CD14-positive monocyte (primary cell): Measurements from ENCODE around the gene THSD7B. TPM values are rescaled to one million over a fixed set of nuclear protein-coding genes. Genes with fewer than 3 reads are reported as not detected.

Experiments
- DNase-seq, 3 donors: peaks; one replicate each; pipeline ENCODE4 v3.0.0-alpha.2; 2011 to 2022
- H2AFZ ChIP-seq: 2 replicates; pipeline ENCODE4 v1.6.0; 2012; ENCODE audit warnings: mild to moderate bottlenecking, low read depth, low read length, inconsistent platforms; ENCODE audit not compliant: insufficient read depth, poor library complexity, severe bottlenecking
- H3K27ac ChIP-seq, 2 donors: 1 replicate in 1 of 2; 2 replicates in 1 of 2; pipeline ENCODE4 v1.5.1; 2012 to 2013; ENCODE audit warnings: low read length in 2 of 2, control low read depth in 1 of 2, inconsistent platforms in 1 of 2, low read depth in 1 of 2, mild to moderate bottlenecking in 1 of 2
- H3K27me3 ChIP-seq, 2 donors: one replicate each; pipeline versions ENCODE4 v1.6.0 to v1.6.1; 2011 to 2013; ENCODE audit warnings: low read length in 2 of 2; ENCODE audit not compliant: control insufficient read depth in 2 of 2, insufficient read depth in 2 of 2
- H3K36me3 ChIP-seq, 2 donors: replicated peaks in 1 of 2; 1 replicate in 1 of 2; 2 replicates in 1 of 2; pipeline versions ENCODE4 v1.5.1 to v1.6.1; 2012 to 2013; ENCODE audit warnings: low read length in 2 of 2, control low read depth in 1 of 2, inconsistent platforms in 1 of 2, mild to moderate bottlenecking in 1 of 2; ENCODE audit not compliant: insufficient read depth in 2 of 2, control insufficient read depth in 1 of 2
- H3K4me1 ChIP-seq, 2 donors: 1 replicate in 1 of 2; 2 replicates in 1 of 2; pipeline versions ENCODE4 v1.5.1 to v1.6.1; 2012 to 2013; ENCODE audit warnings: low read length in 2 of 2, control low read depth in 1 of 2, inconsistent platforms in 1 of 2, mild to moderate bottlenecking in 1 of 2, moderate library complexity in 1 of 2; ENCODE audit not compliant: insufficient read depth in 2 of 2, control insufficient read depth in 1 of 2
- H3K4me2 ChIP-seq: replicated peaks from 2 replicates; pipeline ENCODE3; 2012; ENCODE audit warnings: low read length, moderate library complexity, mild to moderate bottlenecking; ENCODE audit not compliant: poor library complexity, severe bottlenecking; ENCODE audit errors: extremely low read depth
- H3K4me3 ChIP-seq, 3 experiments: fragments of 200-600 bp in 1 of 3; sonication (generic) in 1 of 3; replicated peaks in 1 of 3; 1 replicate in 2 of 3; 2 replicates in 1 of 3; pipeline ENCODE4 v1.5.1; 2011 to 2013; ENCODE audit warnings: low read length in 3 of 3, mild to moderate bottlenecking in 3 of 3, control low read depth in 2 of 3, low read depth in 2 of 3, inconsistent platforms in 1 of 3, moderate library complexity in 1 of 3
- H3K79me2 ChIP-seq: 2 replicates; pipeline ENCODE4 v1.6.0; 2012; ENCODE audit warnings: mild to moderate bottlenecking, control low read depth, inconsistent platforms, low read length, moderate library complexity; ENCODE audit not compliant: insufficient read depth
- H3K9ac ChIP-seq: 2 replicates; pipeline ENCODE4 v1.6.0; 2017; ENCODE audit warnings: low read length, mild to moderate bottlenecking; ENCODE audit not compliant: insufficient read depth, poor library complexity, severe bottlenecking
- H3K9me3 ChIP-seq, 2 donors: replicated peaks in 1 of 2; 1 replicate in 1 of 2; 2 replicates in 1 of 2; pipeline versions ENCODE4 v1.5.1 to v1.6.1; 2012 to 2013; ENCODE audit warnings: low read length in 2 of 2, control low read depth in 1 of 2; ENCODE audit not compliant: control insufficient read depth in 1 of 2, insufficient read depth in 1 of 2
- H4K20me1 ChIP-seq: 2 replicates; pipeline ENCODE4 v1.6.0; 2012; ENCODE audit warnings: mild to moderate bottlenecking, low read length, control low read depth, moderate library complexity; ENCODE audit not compliant: insufficient read depth
- H3K27ac Mint-ChIP-seq, 7 donors: one replicate each; pipeline ENCODE4 v1.8.0; 2020; ENCODE audit warnings: mild to moderate bottlenecking in 7 of 7, mixed read lengths in 7 of 7, moderate library complexity in 6 of 7, inconsistent platforms in 2 of 7
- H3K27me3 Mint-ChIP-seq, 3 donors: one replicate each; pipeline ENCODE4 v1.8.0; 2021 to 2022; ENCODE audit warnings: low read depth in 3 of 3, mild to moderate bottlenecking in 3 of 3, mixed read lengths in 3 of 3, moderate library complexity in 3 of 3, inconsistent platforms in 1 of 3
- H3K36me3 Mint-ChIP-seq, 2 donors: one replicate each; pipeline ENCODE4 v1.8.0; 2020; ENCODE audit warnings: mixed read lengths in 2 of 2, inconsistent platforms in 1 of 2, mild to moderate bottlenecking in 1 of 2
- H3K4me1 Mint-ChIP-seq: one replicate; pipeline ENCODE4 v1.8.0; 2020; ENCODE audit warnings: mild to moderate bottlenecking, mixed read lengths
- H3K4me3 Mint-ChIP-seq, 2 donors: one replicate each; pipeline ENCODE4 v1.8.0; 2020; ENCODE audit warnings: mild to moderate bottlenecking in 2 of 2, mixed read lengths in 2 of 2, moderate library complexity in 1 of 2
- H3K9me3 Mint-ChIP-seq, 7 donors: one replicate each; pipeline ENCODE4 v1.8.0; 2020 to 2022; ENCODE audit warnings: mixed read lengths in 7 of 7, mild to moderate bottlenecking in 6 of 7, moderate library complexity in 6 of 7, inconsistent platforms in 2 of 7
- WGBS: methylation state at CpG from one replicate; pipeline ENCODE4 v1.1.5; 2013; ENCODE audit warnings: missing lambda C conversion rate; ENCODE audit not compliant: insufficient coverage; 5-methylcytosine and 5-hydroxymethylcytosine counted together
- intact Hi-C, 2 donors: fragments of 100-400 bp; cut with micrococcal nuclease; formaldehyde crosslinking; loops; one replicate each; pipeline versions ENCODE4 v1.15.0 to v1.15.1; 2023
- polyA plus RNA-seq, 3 donors: library from polyadenylated mRNA; depleted of rRNA in 1 of 3; unstranded in 2 of 3; stranded (reverse) in 1 of 3; fragments of 300-500 nt in 2 of 3; fragments of >200 nt in 1 of 3; fragmentation: Illumina TruSeq in 2 of 3; gene quantifications; 1 replicate in 2 of 3; 2 replicates in 1 of 3; pipeline ENCODE4 v1.2.3, GENCODE V29; 2012 to 2021
- TF ChIP-seq, protein P1 (sequence below): fragments of 200-600 bp; IDR thresholded peaks from one replicate; pipeline ENCODE4 v1.8.0; 2022; ENCODE audit warnings: antibody characterized with exemption, mild to moderate bottlenecking

Gene THSD7B
- polyA plus RNA-seq, 3 donors, result not detected

GRCh38 chr2:137658433-137658832 is 893.1 kb downstream of the THSD7B start:
- Histone ChIP-seq H3K4me2 (no peak overlapping the region), H3K9ac (no peak overlapping the region), H3K36me3 (no peaks in the 10 kb centered on the region), H4K20me1 (no peaks in the 10 kb centered on the region), H3K27ac (no peak overlapping the region), H3K27me3 (no peaks in the 10 kb centered on the region), H3K79me2 (no peaks in the 10 kb centered on the region), H3K4me3 (no peak overlapping the region), H3K4me1 (no peaks in the 10 kb centered on the region), H3K9me3 (peaks cover 17 to 19% of the 10 kb centered on the region in 2 donors), H2AFZ (no peak overlapping the region)
- Mint-ChIP-seq H3K36me3 (no peaks in the 10 kb centered on the region), H3K27me3 (peaks cover 0 to 1% (median 0%) of the 10 kb centered on the region in 3 donors), H3K27ac (no peak overlapping the region), H3K4me1 (no peaks in the 10 kb centered on the region), H3K4me3 (no peak overlapping the region), H3K9me3 (peaks cover 1 to 17% (median 8%) of the 10 kb centered on the region in 7 donors)
- WGBS, result no CpG with 5 or more reads among the region's 4 CpGs
- DNase-seq, result no peak
- intact Hi-C loops, result no loop called here
- TF ChIP-seq, protein P1, sequence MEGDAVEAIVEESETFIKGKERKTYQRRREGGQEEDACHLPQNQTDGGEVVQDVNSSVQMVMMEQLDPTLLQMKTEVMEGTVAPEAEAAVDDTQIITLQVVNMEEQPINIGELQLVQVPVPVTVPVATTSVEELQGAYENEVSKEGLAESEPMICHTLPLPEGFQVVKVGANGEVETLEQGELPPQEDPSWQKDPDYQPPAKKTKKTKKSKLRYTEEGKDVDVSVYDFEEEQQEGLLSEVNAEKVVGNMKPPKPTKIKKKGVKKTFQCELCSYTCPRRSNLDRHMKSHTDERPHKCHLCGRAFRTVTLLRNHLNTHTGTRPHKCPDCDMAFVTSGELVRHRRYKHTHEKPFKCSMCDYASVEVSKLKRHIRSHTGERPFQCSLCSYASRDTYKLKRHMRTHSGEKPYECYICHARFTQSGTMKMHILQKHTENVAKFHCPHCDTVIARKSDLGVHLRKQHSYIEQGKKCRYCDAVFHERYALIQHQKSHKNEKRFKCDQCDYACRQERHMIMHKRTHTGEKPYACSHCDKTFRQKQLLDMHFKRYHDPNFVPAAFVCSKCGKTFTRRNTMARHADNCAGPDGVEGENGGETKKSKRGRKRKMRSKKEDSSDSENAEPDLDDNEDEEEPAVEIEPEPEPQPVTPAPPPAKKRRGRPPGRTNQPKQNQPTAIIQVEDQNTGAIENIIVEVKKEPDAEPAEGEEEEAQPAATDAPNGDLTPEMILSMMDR, result no peak

DNA sequence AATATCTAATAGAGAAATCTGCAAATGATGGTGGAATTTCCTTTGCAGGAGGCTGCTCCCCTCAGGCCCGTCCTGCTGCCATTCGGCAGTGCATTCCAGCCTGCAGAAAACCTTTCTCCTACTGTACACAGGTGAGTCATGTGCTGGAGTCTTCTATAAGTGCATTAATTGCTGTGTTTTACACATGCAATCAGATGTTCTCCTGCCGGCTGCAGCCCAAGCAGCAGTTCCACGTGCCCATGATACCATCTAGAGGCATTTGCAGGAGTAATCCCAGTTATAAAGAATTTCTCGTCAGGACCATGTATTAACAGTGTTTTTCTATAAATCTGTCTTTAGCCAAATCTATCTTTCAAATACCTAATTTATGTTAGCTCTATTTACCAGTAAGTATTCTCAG is 894.3 kb downstream of the THSD7B start:
- H3K9me3 Mint-ChIP-seq, result peaks cover 2 to 17% (median 8%) of the 10 kb centered on the region in 7 donors
- intact Hi-C loops, result no loop called here
- H3K9ac ChIP-seq, result no peak overlapping the region
- H3K27ac Mint-ChIP-seq, result no peak overlapping the region
- no peaks in the 10 kb centered on the region for H4K20me1 ChIP-seq
- H3K4me1 ChIP-seq, result no peaks in the 10 kb centered on the region
- H3K27me3 Mint-ChIP-seq, result peaks cover 0 to 1% (median 0%) of the 10 kb centered on the region in 3 donors
- H3K79me2 ChIP-seq, result no peaks in the 10 kb centered on the region
- H3K9me3 ChIP-seq, result peaks cover 11 to 14% of the 10 kb centered on the region in 2 donors
- TF ChIP-seq, protein P1, result no peak
- no peaks in the 10 kb centered on the region for H3K36me3 Mint-ChIP-seq
- WGBS, result 80% methylated on average over 1 of the region's 5 CpGs
- H3K4me3 ChIP-seq, result no peak overlapping the region
- no peaks in the 10 kb centered on the region for H3K36me3 ChIP-seq
- no peak overlapping the region for H2AFZ ChIP-seq
- H3K27ac ChIP-seq, result no peak overlapping the region
- H3K4me3 Mint-ChIP-seq, result no peak overlapping the region
- H3K27me3 ChIP-seq, result no peaks in the 10 kb centered on the region
- DNase-seq, result no peak
- H3K4me1 Mint-ChIP-seq, result no peaks in the 10 kb centered on the region
- no peak overlapping the region for H3K4me2 ChIP-seq
